Measurements from ENCODE around the gene GRM4. TPM values are rescaled to one million over a fixed set of nuclear protein-coding genes. Genes with fewer than 3 reads are reported as not detected.

GRM4 gene
- polyA plus RNA-seq, 4 donors, result 0.07 to 0.09 TPM; not detected in 2

DNA sequence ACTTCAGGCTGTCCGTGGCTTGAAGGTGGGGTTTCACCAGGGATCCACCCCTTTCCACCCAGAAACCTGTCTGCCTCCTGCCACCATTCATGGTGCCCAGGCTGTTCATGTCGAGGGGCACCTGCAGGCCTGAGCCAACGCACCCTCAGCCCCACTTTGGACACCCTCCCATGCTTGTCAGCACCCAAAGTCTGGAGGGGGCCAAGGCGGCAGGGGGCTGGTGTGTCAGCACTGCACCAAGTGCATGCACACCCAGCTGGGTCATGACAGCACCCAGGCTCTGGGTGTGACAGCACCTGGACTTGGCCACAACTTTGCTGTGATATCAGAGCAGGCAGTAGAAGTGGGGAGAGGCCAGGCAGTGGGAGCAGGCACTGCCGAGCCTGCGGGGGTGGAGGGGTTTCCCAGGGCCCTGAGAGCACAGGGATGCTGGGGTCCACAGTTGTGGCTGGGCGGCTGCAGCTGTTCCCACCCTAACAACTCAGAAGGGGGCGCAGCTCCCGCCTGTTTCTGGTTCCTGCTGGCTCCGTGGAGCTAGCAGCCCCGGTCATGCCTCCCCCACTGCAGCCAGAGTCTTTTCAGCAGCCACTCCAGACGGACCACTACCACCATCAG lies 33.3 kb upstream of the GRM4 start:
- DNase-seq (no peak), FAIRE-seq (no peak)
- no peak overlapping the region for H3K4me3 ChIP-seq (ENCODE audit: low read depth in 1 of 3, low read length in 3 of 3)
- H3K27me3 ChIP-seq (ENCODE audit: control insufficient read depth in 3 of 3, insufficient read depth in 3 of 3, low read length in 3 of 3), result no peaks in the 10 kb centered on the region
- no peak overlapping the region for H3K27ac ChIP-seq (ENCODE audit: low read depth in 1 of 3, low read length in 2 of 3)
- no peaks in the 10 kb centered on the region for H3K36me3 ChIP-seq (ENCODE audit: control insufficient read depth in 3 of 3, insufficient read depth in 2 of 3, low read depth in 1 of 3, low read length in 3 of 3)
- peaks cover 0 to 17% of the 10 kb centered on the region in 2 donors for H3K9me3 ChIP-seq (ENCODE audit: control insufficient read depth in 2 of 2, insufficient read depth in 1 of 2, low read depth in 1 of 2, low read length in 1 of 2)
- WGBS, 3 donors, result 67 to 73% (median 72%) methylated on average over 12 of the region's 12 CpGs
- no peaks in the 10 kb centered on the region for H3K4me1 ChIP-seq (ENCODE audit: control insufficient read depth in 3 of 3, insufficient read depth in 2 of 3, low read depth in 1 of 3, low read length in 2 of 3)

DNA sequence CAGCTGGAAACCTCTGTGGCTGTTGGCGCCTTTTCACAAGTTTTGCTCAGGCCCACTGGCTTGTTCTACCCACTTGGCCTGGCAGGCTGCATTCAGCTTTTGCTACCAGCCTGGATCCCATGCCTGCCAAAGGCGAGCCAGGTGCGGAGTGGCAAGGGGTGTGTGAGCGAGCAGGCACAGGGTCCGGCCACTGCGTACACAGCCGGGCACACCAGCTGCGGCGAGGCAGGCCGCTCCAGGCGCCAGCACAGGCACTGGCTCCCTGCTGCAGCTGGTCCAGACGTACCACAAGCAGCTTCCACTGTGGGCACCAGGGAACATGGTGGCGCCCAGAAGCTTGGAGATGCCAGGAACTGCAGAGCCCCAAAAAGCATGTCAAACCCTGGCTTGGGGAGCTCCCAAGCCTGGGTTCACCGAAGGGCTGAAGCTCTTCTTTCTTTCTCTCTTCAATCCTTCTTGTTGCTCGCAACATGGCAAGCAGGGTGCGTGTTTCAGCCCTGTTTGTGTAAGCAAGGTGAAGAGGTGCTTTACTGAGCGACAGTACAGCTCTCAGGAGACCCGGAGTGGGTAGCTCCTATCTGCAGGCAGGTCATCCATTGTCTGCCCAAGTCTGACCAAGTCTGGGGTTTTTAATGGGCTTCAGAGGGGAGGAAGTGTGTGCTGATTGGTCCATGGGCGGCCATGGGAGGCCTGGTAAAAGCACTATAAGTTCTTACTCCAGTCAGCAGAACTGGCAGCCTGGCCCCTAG lies 32.6 kb upstream of the GRM4 start:
- DNase-seq (no peak), FAIRE-seq (no peak)
- no peaks in the 10 kb centered on the region for H3K27me3 ChIP-seq (ENCODE audit: control insufficient read depth in 3 of 3, insufficient read depth in 3 of 3, low read length in 3 of 3)
- WGBS, 3 donors, result 90 to 94% (median 91%) methylated on average over 19 of the region's 19 CpGs
- no peak overlapping the region for H3K27ac ChIP-seq (ENCODE audit: low read depth in 1 of 3, low read length in 2 of 3)
- peaks cover 0 to 15% of the 10 kb centered on the region in 2 donors for H3K9me3 ChIP-seq (ENCODE audit: control insufficient read depth in 2 of 2, insufficient read depth in 1 of 2, low read depth in 1 of 2, low read length in 1 of 2)
- H3K4me1 ChIP-seq (ENCODE audit: control insufficient read depth in 3 of 3, insufficient read depth in 2 of 3, low read depth in 1 of 3, low read length in 2 of 3), result no peaks in the 10 kb centered on the region
- H3K4me3 ChIP-seq (ENCODE audit: low read depth in 1 of 3, low read length in 3 of 3), result no peak overlapping the region
- H3K36me3 ChIP-seq (ENCODE audit: control insufficient read depth in 3 of 3, insufficient read depth in 2 of 3, low read depth in 1 of 3, low read length in 3 of 3), result no peaks in the 10 kb centered on the region

DNA sequence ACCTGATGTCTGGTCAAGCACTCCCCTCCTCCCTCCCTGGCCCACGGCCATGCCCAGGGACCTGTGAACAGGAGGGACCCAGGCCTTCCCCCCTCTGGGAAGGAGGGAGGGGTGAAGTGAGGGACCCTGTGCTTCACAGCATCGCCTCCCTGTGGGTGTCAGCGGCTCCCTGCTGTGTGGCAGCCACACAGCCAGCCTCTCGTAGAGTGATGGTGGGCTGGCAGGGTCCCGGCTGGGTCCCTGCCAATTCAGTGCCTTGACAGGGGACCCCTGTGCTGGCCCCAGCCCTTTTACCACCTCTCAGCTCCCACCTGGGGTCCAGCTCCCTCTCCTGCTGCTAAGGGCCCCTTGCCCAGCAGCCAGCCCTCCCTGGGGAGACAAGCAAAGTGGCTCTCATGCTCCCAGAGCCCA lies 31.3 kb upstream of the GRM4 start:
- no peaks in the 10 kb centered on the region for H3K27me3 ChIP-seq (ENCODE audit: control insufficient read depth in 3 of 3, insufficient read depth in 3 of 3, low read length in 3 of 3)
- 76 to 84% (median 80%) methylated on average over 4 to 5 of the region's 5 CpGs for WGBS, 3 donors
- H3K36me3 ChIP-seq (ENCODE audit: control insufficient read depth in 3 of 3, insufficient read depth in 2 of 3, low read depth in 1 of 3, low read length in 3 of 3), result no peaks in the 10 kb centered on the region
- no peak overlapping the region for H3K27ac ChIP-seq (ENCODE audit: low read depth in 1 of 3, low read length in 2 of 3)
- no peaks in the 10 kb centered on the region for H3K4me1 ChIP-seq (ENCODE audit: control insufficient read depth in 3 of 3, insufficient read depth in 2 of 3, low read depth in 1 of 3, low read length in 2 of 3)
- H3K4me3 ChIP-seq (ENCODE audit: low read depth in 1 of 3, low read length in 3 of 3), result no peak overlapping the region
- FAIRE-seq (no peak), DNase-seq (no peak)
- H3K9me3 ChIP-seq (ENCODE audit: control insufficient read depth in 2 of 2, insufficient read depth in 1 of 2, low read depth in 1 of 2, low read length in 1 of 2), result peaks cover 0 to 4% of the 10 kb centered on the region in 2 donors

DNA sequence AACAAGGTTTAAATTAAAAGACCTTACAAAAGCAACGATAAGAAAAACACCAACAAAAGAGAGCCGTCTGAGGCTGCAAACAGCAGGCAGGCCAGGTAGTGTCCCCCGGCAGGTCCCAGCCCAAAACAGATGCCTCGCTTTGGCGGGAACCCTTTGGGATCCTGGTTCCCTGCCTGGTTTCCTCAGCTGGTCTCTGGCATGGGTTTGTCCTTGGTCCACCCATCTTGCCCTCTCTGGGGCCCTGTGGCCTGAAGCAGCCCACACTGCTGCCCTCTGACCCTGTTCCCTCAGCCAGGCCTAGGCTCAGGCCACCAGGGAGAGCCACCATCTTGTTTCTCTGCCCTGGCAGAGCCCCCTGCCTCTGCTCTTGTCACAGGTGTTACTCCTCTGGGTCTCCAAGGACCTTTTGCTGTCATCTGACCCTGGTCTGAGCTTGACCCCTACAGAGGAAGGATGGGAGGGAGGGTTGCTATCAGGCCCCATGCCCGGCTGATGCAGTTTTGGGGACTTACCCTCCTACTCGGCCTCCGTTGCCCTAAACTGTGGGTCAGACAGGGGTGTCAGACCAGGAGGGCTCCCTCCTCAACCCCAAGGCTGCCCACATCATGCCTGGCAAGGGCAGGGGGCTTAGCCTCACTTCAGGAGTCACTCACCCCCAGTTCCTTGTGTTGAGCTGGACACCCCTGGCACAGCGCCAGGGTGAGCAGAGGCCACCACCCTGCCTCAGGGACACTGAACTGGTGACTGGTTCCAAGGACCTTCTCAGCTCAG lies 30.6 kb upstream of the GRM4 start:
- Histone ChIP-seq H3K4me3 (ENCODE audit: low read depth in 1 of 3, low read length in 3 of 3) (no peak overlapping the region), H3K27me3 (ENCODE audit: control insufficient read depth in 3 of 3, insufficient read depth in 3 of 3, low read length in 3 of 3) (no peaks in the 10 kb centered on the region), H3K27ac (ENCODE audit: low read depth in 1 of 3, low read length in 2 of 3) (no peak overlapping the region), H3K9me3 (ENCODE audit: control insufficient read depth in 2 of 2, insufficient read depth in 1 of 2, low read depth in 1 of 2, low read length in 1 of 2) (no peaks in the 10 kb centered on the region), H3K4me1 (ENCODE audit: control insufficient read depth in 3 of 3, insufficient read depth in 2 of 3, low read depth in 1 of 3, low read length in 2 of 3) (no peaks in the 10 kb centered on the region), H3K36me3 (ENCODE audit: control insufficient read depth in 3 of 3, insufficient read depth in 2 of 3, low read depth in 1 of 3, low read length in 3 of 3) (no peaks in the 10 kb centered on the region)
- WGBS, 3 donors, result 82 to 91% (median 83%) methylated on average over 9 of the region's 9 CpGs
- FAIRE-seq (no peak), DNase-seq (no peak)

DNA sequence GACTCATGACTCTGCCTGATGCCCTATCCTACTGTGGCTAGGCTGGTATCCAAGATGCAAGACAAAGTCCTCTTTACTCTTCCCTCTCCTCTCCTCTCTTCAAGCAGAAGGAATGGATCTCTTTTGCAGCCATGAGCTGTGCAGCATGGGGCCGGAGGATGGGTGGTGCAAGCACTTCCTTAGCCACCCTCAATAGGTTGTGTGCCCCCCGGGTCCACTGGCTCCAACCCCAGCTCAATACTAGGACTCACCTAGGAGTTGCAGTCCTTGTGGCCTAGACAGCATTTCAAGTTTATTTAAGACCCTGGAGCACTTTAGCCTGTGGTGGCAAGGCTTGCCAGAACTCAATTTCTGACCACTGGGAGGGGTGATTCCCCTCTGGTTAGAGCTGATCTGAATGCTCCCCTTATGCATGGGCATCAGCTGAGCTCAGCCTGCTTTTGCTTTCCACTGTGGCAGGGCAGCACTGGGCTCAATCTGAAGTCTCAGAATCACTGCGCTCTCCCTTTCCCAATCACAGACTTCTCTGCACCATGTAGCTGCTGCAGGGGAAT lies 29.0 kb upstream of the GRM4 start:
- H3K27me3 ChIP-seq (ENCODE audit: control insufficient read depth in 3 of 3, insufficient read depth in 3 of 3, low read length in 3 of 3), result no peaks in the 10 kb centered on the region
- H3K9me3 ChIP-seq (ENCODE audit: control insufficient read depth in 2 of 2, insufficient read depth in 1 of 2, low read depth in 1 of 2, low read length in 1 of 2), result no peaks in the 10 kb centered on the region
- DNase-seq (no peak), FAIRE-seq (no peak)
- no peak overlapping the region for H3K27ac ChIP-seq (ENCODE audit: low read depth in 1 of 3, low read length in 2 of 3)
- H3K36me3 ChIP-seq (ENCODE audit: control insufficient read depth in 3 of 3, insufficient read depth in 2 of 3, low read depth in 1 of 3, low read length in 3 of 3), result no peaks in the 10 kb centered on the region
- 92 to 94% (median 92%) methylated on average over 3 of the region's 3 CpGs for WGBS, 3 donors
- H3K4me3 ChIP-seq (ENCODE audit: low read depth in 1 of 3, low read length in 3 of 3), result no peak overlapping the region
- H3K4me1 ChIP-seq (ENCODE audit: control insufficient read depth in 3 of 3, insufficient read depth in 2 of 3, low read depth in 1 of 3, low read length in 2 of 3), result no peaks in the 10 kb centered on the region

DNA sequence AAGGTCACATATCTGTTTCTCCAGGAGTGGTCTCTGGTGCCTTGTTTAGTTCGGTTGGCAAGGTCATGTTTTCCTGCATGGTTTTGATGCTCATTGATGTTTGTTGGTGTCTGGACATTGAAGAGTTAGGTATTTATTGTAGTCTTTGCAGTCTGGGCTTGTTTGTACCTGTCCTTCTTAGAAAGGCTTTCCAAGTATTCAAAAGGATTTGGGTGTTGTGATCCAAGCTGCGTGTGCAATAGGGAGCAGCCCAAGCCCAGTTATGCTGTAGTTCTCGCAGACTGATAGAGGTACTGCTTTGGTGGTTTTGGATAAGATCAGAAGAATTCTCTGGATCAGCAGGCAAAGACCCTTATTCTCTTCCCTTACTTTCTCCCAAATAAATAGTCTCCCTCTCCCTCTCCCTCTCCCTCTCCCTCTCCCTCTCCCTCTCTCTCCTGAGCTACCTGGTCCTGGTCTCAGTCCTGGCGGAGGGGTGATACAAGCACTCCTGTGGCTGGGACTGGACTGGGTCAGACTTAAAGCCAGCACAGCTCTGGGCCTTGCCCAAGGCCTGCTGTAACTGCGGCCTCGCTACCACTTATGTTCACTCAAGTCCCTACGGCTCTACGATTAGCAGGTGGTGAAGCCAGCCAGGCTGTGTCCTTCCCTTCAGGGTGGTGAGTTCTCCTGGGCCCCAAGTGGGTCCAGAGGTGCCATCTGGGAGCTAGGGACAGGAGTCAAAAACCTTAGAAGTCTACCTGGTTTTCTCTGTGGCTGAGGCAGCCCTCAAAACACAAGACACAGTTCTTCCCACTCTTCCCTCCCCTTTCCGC lies 27.3 kb upstream of the GRM4 start:
- 76 to 84% (median 82%) methylated on average over 9 of the region's 9 CpGs for WGBS, 3 donors
- H3K9me3 ChIP-seq (ENCODE audit: control insufficient read depth in 2 of 2, insufficient read depth in 1 of 2, low read depth in 1 of 2, low read length in 1 of 2), result peaks cover 0 to 2% of the 10 kb centered on the region in 2 donors
- H3K4me1 ChIP-seq (ENCODE audit: control insufficient read depth in 3 of 3, insufficient read depth in 2 of 3, low read depth in 1 of 3, low read length in 2 of 3), result no peaks in the 10 kb centered on the region
- H3K4me3 ChIP-seq (ENCODE audit: low read depth in 1 of 3, low read length in 3 of 3), result no peak overlapping the region
- no peak overlapping the region for H3K27ac ChIP-seq (ENCODE audit: low read depth in 1 of 3, low read length in 2 of 3)
- no peaks in the 10 kb centered on the region for H3K36me3 ChIP-seq (ENCODE audit: control insufficient read depth in 3 of 3, insufficient read depth in 2 of 3, low read depth in 1 of 3, low read length in 3 of 3)
- DNase-seq (no peak), FAIRE-seq (no peak)
- no peaks in the 10 kb centered on the region for H3K27me3 ChIP-seq (ENCODE audit: control insufficient read depth in 3 of 3, insufficient read depth in 3 of 3, low read length in 3 of 3)

DNA sequence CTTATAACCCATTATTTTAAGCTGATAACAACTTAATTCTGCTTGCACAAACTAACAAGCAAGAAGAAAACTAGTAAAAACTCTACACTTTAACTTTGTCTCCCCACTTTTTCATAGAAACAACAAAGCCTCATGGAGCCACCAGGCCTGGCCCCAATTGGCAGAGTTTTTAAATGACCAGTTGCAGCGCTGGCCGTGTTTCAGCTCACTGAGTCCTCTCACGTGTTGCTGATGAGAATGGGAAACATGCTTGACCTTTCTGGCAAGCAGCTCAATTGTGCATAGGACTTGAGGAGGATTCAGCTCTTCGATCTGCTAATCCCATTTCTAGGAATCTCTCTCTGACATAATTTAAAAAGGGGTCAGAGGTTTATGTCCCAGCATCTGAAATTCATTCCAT lies 24.5 kb upstream of the GRM4 start:
- Histone ChIP-seq H3K36me3 (ENCODE audit: control insufficient read depth in 3 of 3, insufficient read depth in 2 of 3, low read depth in 1 of 3, low read length in 3 of 3) (no peaks in the 10 kb centered on the region), H3K27ac (ENCODE audit: low read depth in 1 of 3, low read length in 2 of 3) (no peak overlapping the region), H3K4me1 (ENCODE audit: control insufficient read depth in 3 of 3, insufficient read depth in 2 of 3, low read depth in 1 of 3, low read length in 2 of 3) (no peaks in the 10 kb centered on the region), H3K27me3 (ENCODE audit: control insufficient read depth in 3 of 3, insufficient read depth in 3 of 3, low read length in 3 of 3) (no peaks in the 10 kb centered on the region), H3K4me3 (ENCODE audit: low read depth in 1 of 3, low read length in 3 of 3) (no peak overlapping the region), H3K9me3 (ENCODE audit: control insufficient read depth in 2 of 2, insufficient read depth in 1 of 2, low read depth in 1 of 2, low read length in 1 of 2) (peaks cover 0 to 2% of the 10 kb centered on the region in 2 donors)
- WGBS, 3 donors, result 64 to 86% (median 82%) methylated on average over 4 of the region's 4 CpGs
- FAIRE-seq, result no peak
- no peak for DNase-seq

DNA sequence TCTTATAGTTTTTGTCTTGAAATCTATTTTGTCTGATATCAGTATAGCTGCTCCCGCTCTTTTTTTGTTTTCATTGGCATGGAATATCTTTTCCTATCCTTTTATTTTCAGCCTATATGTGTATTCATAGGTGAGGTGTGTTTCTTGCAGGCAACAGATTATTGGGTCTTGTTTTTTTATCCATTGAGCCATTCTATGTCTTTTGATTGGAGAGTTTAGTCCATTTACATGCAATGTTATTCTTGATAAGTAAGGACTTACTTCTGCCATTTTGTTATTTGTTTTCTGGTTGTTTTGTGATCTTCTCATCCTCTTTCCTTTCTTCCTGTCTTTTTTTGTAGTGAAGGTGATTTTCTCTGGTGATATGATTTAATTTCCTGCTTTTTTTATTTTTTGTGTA lies 24.0 kb upstream of the GRM4 start:
- Histone ChIP-seq H3K4me1 (ENCODE audit: control insufficient read depth in 3 of 3, insufficient read depth in 2 of 3, low read depth in 1 of 3, low read length in 2 of 3) (no peaks in the 10 kb centered on the region), H3K27me3 (ENCODE audit: control insufficient read depth in 3 of 3, insufficient read depth in 3 of 3, low read length in 3 of 3) (no peaks in the 10 kb centered on the region), H3K36me3 (ENCODE audit: control insufficient read depth in 3 of 3, insufficient read depth in 2 of 3, low read depth in 1 of 3, low read length in 3 of 3) (no peaks in the 10 kb centered on the region), H3K27ac (ENCODE audit: low read depth in 1 of 3, low read length in 2 of 3) (no peak overlapping the region), H3K4me3 (ENCODE audit: low read depth in 1 of 3, low read length in 3 of 3) (no peak overlapping the region), H3K9me3 (ENCODE audit: control insufficient read depth in 2 of 2, insufficient read depth in 1 of 2, low read depth in 1 of 2, low read length in 1 of 2) (peaks cover 0 to 2% of the 10 kb centered on the region in 2 donors)
- no peak for DNase-seq
- 94 to 98% (median 96%) methylated on average over 1 of the region's 1 CpG for WGBS, 3 donors
- FAIRE-seq, result no peak

All from small intestine (tissue), 7 donors.